Heart left ventricle (tissue), 13 donors: Measurements from ENCODE around the gene STARD3NL.

Experiments
- CTCF ChIP-seq, 12 donors: fragments of 200-600 bp; sonication (generic) in 4 of 12; IDR thresholded peaks; one replicate each; pipeline versions ENCODE4 v1.5.0 to v1.8.0; 2018 to 2022; ENCODE audit warnings: antibody characterized with exemption in 12 of 12, mild to moderate bottlenecking in 5 of 12
- POLR2A ChIP-seq, 2 donors: fragments of 450-650 bp; IDR thresholded peaks; one replicate each; pipeline ENCODE4 v1.6.1; 2017; ENCODE audit warnings: antibody characterized with exemption in 2 of 2, mild to moderate bottlenecking in 2 of 2, moderate library complexity in 2 of 2
- donor health status: ischemic (EF 13 %, LVEDD 7.1; RV severe dilation, severe dysfunction).
- donor health status: DM: no; HTN: yes; CAD: no.
- donor health status: DM: no; HTN: no; CAD: no.
- donor health status: ischemic (EF 25% LVEDD 6.9; RV normal size, moderate dysfunction).
- donor health status: ischemic (EF 25% LVEDD 5.7; RV mildly dilated, moderate dysfunction).
- donor health status: ischemic (EF 35%, LVEDD 5.7; RV mildly dilated, moderate dysfunction).
- donor health status: nonischemic (EF 11% LVEDD 7.7; RV severe dilation, severe dysfunction).
- donor health status: DM: yes; HTN: yes; CAD: no.
- donor health status: PGD.
- donor health status: ischemic (EF 29% LVEDD 5.4; RV normal size, mild dysfunction).
- donor health status: nonischemic (EF 23%, LVEDD 6.1; RV moderate dilation, normal function).

- TF ChIP-seq POLR2A (IDR thresholded peaks at IDR 0.05): no peak
- no peak for TF ChIP-seq CTCF (IDR thresholded peaks at IDR 0.05)
These were observed 433 bp upstream of the STARD3NL start for GRCh38 chr7:38177621-38178003.
